ENCODE data around the gene MAN2A2. TPM values are rescaled to one million over a fixed set of nuclear protein-coding genes. Genes with fewer than 3 reads are reported as not detected.

The MAN2A2 gene
- total RNA-seq, 1 donor from 2014 or later: 18.5 TPM

GRCh38 chr15:90857337-90857736 lies 45.8 kb upstream of the MAN2A2 start:
- Histone ChIP-seq H3K9me3 (ENCODE audit: insufficient read depth, low read depth, low read length) (no peaks in the 10 kb centered on the region), H3K27me3 (ENCODE audit: insufficient read depth, low read length) (no peaks in the 10 kb centered on the region), H3K4me3 (ENCODE audit: insufficient read depth, low read depth, low read length) (no peak overlapping the region), H2AFZ (ENCODE audit: low read depth, low read length) (no peak overlapping the region), H3K9ac (ENCODE audit: low read length) (no peak overlapping the region), H3K79me2 (ENCODE audit: insufficient read depth, low read length) (no peaks in the 10 kb centered on the region), H3K36me3 (ENCODE audit: insufficient read depth, low read length) (no peaks in the 10 kb centered on the region), H3K4me1 (ENCODE audit: insufficient read depth, low read length) (peaks cover 8% of the 10 kb centered on the region), H3K4me2 (ENCODE audit: low read length) (no peak overlapping the region), H3K27ac (ENCODE audit: low read depth, low read length) (no peak overlapping the region), H4K20me1 (ENCODE audit: insufficient read depth, low read length) (no peaks in the 10 kb centered on the region)
- DNase-seq (ENCODE audit: low read depth) (no peak), FAIRE-seq (no peak)
- Mint-ChIP-seq H3K4me3 (ENCODE audit: unreplicated experiment) (no peak overlapping the region), H3K36me3 (ENCODE audit: low read depth, unreplicated experiment) (no peaks in the 10 kb centered on the region), H3K27ac (ENCODE audit: unreplicated experiment) (no peak overlapping the region), H3K9me3 (ENCODE audit: unreplicated experiment) (no peaks in the 10 kb centered on the region), H3K4me1 (ENCODE audit: low read depth, unreplicated experiment) (peaks cover 7% of the 10 kb centered on the region), H3K27me3 (ENCODE audit: low read depth, unreplicated experiment) (peaks cover 8% of the 10 kb centered on the region)
- TF ChIP-seq EZH2 (IDR thresholded peaks at IDR 0.05; ENCODE audit: insufficient read depth, low read length) (no peak), CTCF (IDR thresholded peaks at IDR 0.05; ENCODE audit: insufficient read depth, low read depth, low read length) (no peak)

GRCh38 chr15:90857883-90858443 lies 45.1 kb upstream of the MAN2A2 start:
- no peaks in the 10 kb centered on the region for H3K27me3 ChIP-seq (ENCODE audit: insufficient read depth, low read length)
- H3K79me2 ChIP-seq (ENCODE audit: insufficient read depth, low read length): no peaks in the 10 kb centered on the region
- Mint-ChIP-seq H3K27me3 (ENCODE audit: low read depth, unreplicated experiment) (peaks cover 8% of the 10 kb centered on the region), H3K27ac (ENCODE audit: unreplicated experiment) (no peak overlapping the region), H3K4me1 (ENCODE audit: low read depth, unreplicated experiment) (peaks cover 3% of the 10 kb centered on the region), H3K4me3 (ENCODE audit: unreplicated experiment) (no peak overlapping the region), H3K9me3 (ENCODE audit: unreplicated experiment) (no peaks in the 10 kb centered on the region), H3K36me3 (ENCODE audit: low read depth, unreplicated experiment) (no peaks in the 10 kb centered on the region)
- H3K4me1 ChIP-seq (ENCODE audit: insufficient read depth, low read length): peaks cover 4% of the 10 kb centered on the region
- no peak for DNase-seq (ENCODE audit: low read depth)
- H3K36me3 ChIP-seq (ENCODE audit: insufficient read depth, low read length): no peaks in the 10 kb centered on the region
- TF ChIP-seq CTCF (IDR thresholded peaks at IDR 0.05; ENCODE audit: insufficient read depth, low read depth, low read length) (no peak), EZH2 (IDR thresholded peaks at IDR 0.05; ENCODE audit: insufficient read depth, low read length) (no peak)
- no peak overlapping the region for H3K4me2 ChIP-seq (ENCODE audit: low read length)
- no peak overlapping the region for H3K4me3 ChIP-seq (ENCODE audit: insufficient read depth, low read depth, low read length)
- H3K9ac ChIP-seq (ENCODE audit: low read length): no peak overlapping the region
- H3K9me3 ChIP-seq (ENCODE audit: insufficient read depth, low read depth, low read length): no peaks in the 10 kb centered on the region
- no peak overlapping the region for H2AFZ ChIP-seq (ENCODE audit: low read depth, low read length)
- H4K20me1 ChIP-seq (ENCODE audit: insufficient read depth, low read length): no peaks in the 10 kb centered on the region
- no peak overlapping the region for H3K27ac ChIP-seq (ENCODE audit: low read depth, low read length)
- no peak for FAIRE-seq
